ENCODE data around the gene SLC22A12.
"Not testable (repeated sequence)": the region's sequence is repeated elsewhere in the genome, so short reads cannot be mapped to it uniquely, and the experiment has no call there.

SLC22A12 gene

GRCh38 chr11:64590763-64591221, at the start of gene SLC22A12:
Gene SLC22A12, plus strand, starts transcription at chr11:64591220. Its CDS starts 337 bp downstream, at chr11:64591557.
- DNase-seq (ENCODE audit: low spot score): no peak

GRCh38 chr11:64542172-64543125, 48.6 kb upstream of the SLC22A12 start:
- no peak for DNase-seq (ENCODE audit: low spot score)

GRCh38 chr11:64543818-64544217, 47.2 kb upstream of the SLC22A12 start:
- DNase-seq (ENCODE audit: low spot score): no peak

GRCh38 chr11:64544616-64545296, 46.3 kb upstream of the SLC22A12 start:
- DNase-seq (ENCODE audit: low spot score): no peak

- no peak for DNase-seq (ENCODE audit: low spot score)
Measured at GRCh38 chr11:64545619-64546018, 45.4 kb upstream of the SLC22A12 start.

GRCh38 chr11:64546176-64546575, 44.8 kb upstream of the SLC22A12 start:
- no peak for DNase-seq (ENCODE audit: low spot score)

GRCh38 chr11:64546600-64546999, 44.4 kb upstream of the SLC22A12 start:
- no peak for DNase-seq (ENCODE audit: low spot score)

GRCh38 chr11:64549969-64550368, 41.1 kb upstream of the SLC22A12 start:
- DNase-seq (ENCODE audit: low spot score): no peak

- DNase-seq (ENCODE audit: low spot score): peak; percentile 46
Measured at GRCh38 chr11:64553554-64554201, 37.3 kb upstream of the SLC22A12 start.

- no peak for DNase-seq (ENCODE audit: low spot score)
Measured at GRCh38 chr11:64556044-64556720, 34.8 kb upstream of the SLC22A12 start.

- DNase-seq (ENCODE audit: low spot score): no peak
Measured at GRCh38 chr11:64556721-64557250, 34.2 kb upstream of the SLC22A12 start.

- no peak for DNase-seq (ENCODE audit: low spot score)
Measured at GRCh38 chr11:64558065-64558745, 32.8 kb upstream of the SLC22A12 start.

- no peak for DNase-seq (ENCODE audit: low spot score)
Measured at GRCh38 chr11:64558869-64559268, 32.2 kb upstream of the SLC22A12 start.

- DNase-seq (ENCODE audit: low spot score): no peak
Measured at GRCh38 chr11:64559351-64560138, 31.5 kb upstream of the SLC22A12 start.

GRCh38 chr11:64560139-64560771, 30.8 kb upstream of the SLC22A12 start:
- no peak for DNase-seq (ENCODE audit: low spot score)

GRCh38 chr11:64560941-64561340, 30.1 kb upstream of the SLC22A12 start:
- no peak for DNase-seq (ENCODE audit: low spot score)

- not testable (repeated sequence) for DNase-seq (ENCODE audit: low spot score)
Measured at GRCh38 chr11:64561429-64561828, 29.6 kb upstream of the SLC22A12 start.

- DNase-seq (ENCODE audit: low spot score): no peak
Measured at GRCh38 chr11:64561984-64562722, 28.9 kb upstream of the SLC22A12 start.
